B cell (primary cell): Measurements from ENCODE around the gene DNM2. TPM values are rescaled to one million over a fixed set of nuclear protein-coding genes. Genes with fewer than 3 reads are reported as not detected.

Experiments used
- ATAC-seq: fragments of 200-7000 bp; cut with Tn5 transposase; one replicate; pipeline ENCODE4 v1.10.0; 2021; ENCODE audit warnings: low read depth, mild to moderate bottlenecking, moderate number of reproducible peaks, moderate library complexity
- CTCF ChIA-PET: fragments of 350-600 bp; sonication (Branson Sonifier 250); formaldehyde crosslinking; loops from one replicate; lab custom pipeline; 2021; ENCODE audit warnings: antibody characterized with exemption, inconsistent platforms; lab: Charles Lee
- POLR2A ChIA-PET: fragments of 350-600 bp; sonication (Branson Sonifier 250); formaldehyde crosslinking; loops from one replicate; lab custom pipeline; 2021; ENCODE audit warnings: antibody characterized with exemption; lab: Charles Lee
- DNase-seq: peaks from one replicate; pipeline ENCODE4 v3.0.0; 2013
- H2AFZ ChIP-seq: 2 replicates; pipeline ENCODE4 v1.6.1; 2012; ENCODE audit warnings: mild to moderate bottlenecking, low read depth, low read length; ENCODE audit not compliant: insufficient read depth, poor library complexity, severe bottlenecking
- H3K27ac ChIP-seq, 2 donors: 1 replicate in 1 of 2; 2 replicates in 1 of 2; pipeline ENCODE4 v1.5.1; 2012 to 2013; ENCODE audit warnings: low read length in 2 of 2, mild to moderate bottlenecking in 2 of 2, moderate library complexity in 1 of 2
- H3K27me3 ChIP-seq, 4 experiments: fragments of 200-600 bp in 1 of 4; sonication (generic) in 1 of 4; replicated peaks in 1 of 4; 1 replicate in 2 of 4; 2 replicates in 2 of 4; pipeline versions ENCODE4 v1.6.1 to v1.7.0; 2013 to 2016; ENCODE audit warnings: low read length in 3 of 4, mild to moderate bottlenecking in 2 of 4, mixed read lengths in 1 of 4, moderate library complexity in 1 of 4; ENCODE audit not compliant: insufficient read depth in 4 of 4, control insufficient read depth in 3 of 4; ENCODE audit errors: control extremely low read depth in 1 of 4
- H3K36me3 ChIP-seq, 2 experiments: replicated peaks in 1 of 2; 1 replicate in 1 of 2; 2 replicates in 1 of 2; pipeline versions ENCODE4 v1.6.1 to v1.7.1; 2013; ENCODE audit warnings: low read length in 1 of 2; ENCODE audit not compliant: insufficient read depth in 2 of 2, control insufficient read depth in 1 of 2; ENCODE audit errors: control extremely low read depth in 1 of 2, extremely low read depth in 1 of 2
- H3K4me1 ChIP-seq, 2 donors: fragments of 200-600 bp in 1 of 2; sonication (generic) in 1 of 2; 1 replicate in 1 of 2; 2 replicates in 1 of 2; pipeline versions ENCODE4 v1.5.1 to v1.6.1; 2013 to 2017; ENCODE audit warnings: low read length in 2 of 2; ENCODE audit not compliant: control insufficient read depth in 2 of 2, insufficient read depth in 2 of 2
- H3K4me2 ChIP-seq: replicated peaks from 2 replicates; pipeline ENCODE3; 2012; ENCODE audit warnings: mild to moderate bottlenecking, low read depth, low read length; ENCODE audit not compliant: poor library complexity, severe bottlenecking
- H3K4me3 ChIP-seq, 5 experiments: fragments of 200-600 bp in 1 of 5; sonication (generic) in 1 of 5; 1 replicate in 3 of 5; 2 replicates in 2 of 5; pipeline versions ENCODE4 v1.5.1 to v1.7.0; 2011 to 2016; ENCODE audit warnings: low read length in 4 of 5, mild to moderate bottlenecking in 4 of 5, low read depth in 2 of 5, control low read depth in 1 of 5, moderate library complexity in 1 of 5; ENCODE audit not compliant: insufficient read depth in 1 of 5; ENCODE audit errors: control extremely low read depth in 1 of 5, extremely low read depth in 1 of 5
- H3K79me2 ChIP-seq: fragments of 200-600 bp; sonication (generic); one replicate; pipeline ENCODE4 v1.6.0; 2016; ENCODE audit warnings: low read length; ENCODE audit not compliant: control insufficient read depth, insufficient read depth
- H3K9ac ChIP-seq: fragments of 200-600 bp; sonication (generic); 2 replicates; pipeline ENCODE4 v1.6.1; 2017; ENCODE audit warnings: mild to moderate bottlenecking, low read length, moderate library complexity
- H3K9me3 ChIP-seq, 3 donors: one replicate each; pipeline versions ENCODE4 v1.6.1 to v1.7.1; 2013; ENCODE audit warnings: low read length in 2 of 3; ENCODE audit not compliant: control insufficient read depth in 2 of 3, insufficient read depth in 1 of 3; ENCODE audit errors: control extremely low read depth in 1 of 3
- H4K20me1 ChIP-seq: 2 replicates; pipeline ENCODE4 v1.6.0; 2012; ENCODE audit warnings: mild to moderate bottlenecking, low read length; ENCODE audit not compliant: insufficient read depth, control insufficient read depth, poor library complexity, severe bottlenecking
- H3K27ac Mint-ChIP-seq: one replicate; pipeline ENCODE4 v1.8.0; 2021; ENCODE audit warnings: mixed read lengths
- H3K27me3 Mint-ChIP-seq: one replicate; pipeline ENCODE4 v1.8.0; 2021; ENCODE audit warnings: mixed read lengths
- H3K4me1 Mint-ChIP-seq: one replicate; pipeline ENCODE4 v1.8.0; 2021; ENCODE audit warnings: mixed read lengths
- H3K4me3 Mint-ChIP-seq: one replicate; pipeline ENCODE4 v1.8.0; 2021; ENCODE audit warnings: mixed read lengths
- H3K9me3 Mint-ChIP-seq: one replicate; pipeline ENCODE4 v1.8.0; 2022; ENCODE audit warnings: mixed read lengths; ENCODE audit not compliant: insufficient read depth
- CTCF ChIP-seq: fragments of 200-600 bp; IDR thresholded peaks from one replicate; pipeline ENCODE4 v1.8.0; 2022; ENCODE audit warnings: antibody characterized with exemption, mild to moderate bottlenecking
- EZH2 ChIP-seq: IDR thresholded peaks from 2 replicates; pipeline ENCODE4 v1.6.1; 2012; ENCODE audit warnings: borderline replicate concordance, low read depth, mild to moderate bottlenecking, moderate library complexity, low read length; ENCODE audit not compliant: insufficient read depth, poor library complexity, severe bottlenecking
- WGBS: methylation state at CpG from one replicate; pipeline ENCODE4 v1.1.5; 2013; ENCODE audit warnings: missing lambda C conversion rate; ENCODE audit not compliant: insufficient coverage; 5-methylcytosine and 5-hydroxymethylcytosine counted together
- intact Hi-C: fragments of 100-400 bp; cut with micrococcal nuclease; formaldehyde crosslinking; loops from one replicate; pipeline ENCODE4 v1.10.0; 2022
- polyA plus RNA-seq: library from polyadenylated mRNA; depleted of rRNA; stranded (reverse); fragments of >200 nt; gene quantifications from 2 replicates; pipeline ENCODE4 v1.2.3, GENCODE V29; 2012
- total RNA-seq, 2 donors: library from RNA; stranded (reverse); fragments of 120-200 nt in 1 of 2; gene quantifications; 1 replicate in 1 of 2; 2 replicates in 1 of 2; pipeline versions ENCODE4 v1.2.3 to v1.2.4, GENCODE V29; 2013 to 2022

DNM2 gene
- total and polyA plus RNA-seq, 2 donors (not counting 1 experiment from before 2014, with no cell fraction given) = 163 to 353 TPM

GRCh38 chr19:10802479-10802878 is 84.6 kb downstream of the DNM2 start:
- Mint-ChIP-seq H3K27me3 (no peaks in the 10 kb centered on the region), H3K4me3 (no peak overlapping the region), H3K9me3 (no peaks in the 10 kb centered on the region), H3K4me1 (peaks cover 9% of the 10 kb centered on the region), H3K27ac (no peak overlapping the region)
- Histone ChIP-seq H4K20me1 (peaks cover 8% of the 10 kb centered on the region), H3K79me2 (peaks cover 27% of the 10 kb centered on the region), H3K9ac (no peak overlapping the region), H3K4me1 (peaks cover 0 to 7% of the 10 kb centered on the region in 2 donors), H3K4me3 (no peak overlapping the region), H2AFZ (no peak overlapping the region), H3K4me2 (no peak overlapping the region), H3K27ac (no peak overlapping the region), H3K36me3 (peaks cover 10 to 73% of the 10 kb centered on the region in 2 experiments), H3K27me3 (no peaks in the 10 kb centered on the region), H3K9me3 (no peaks in the 10 kb centered on the region)
- ATAC-seq (no peak), DNase-seq (no peak)
- POLR2A ChIA-PET = interaction anchor here (0.5 kb wide), 1 partner anchor 172 kb away, joined by 3 read pairs; no protein-coding TSS in a partner anchor
- CTCF ChIA-PET = interaction anchor here (1.2 kb wide), 1 partner anchor 103 kb away, joined by 3 read pairs; no protein-coding TSS in a partner anchor
- 93% methylated on average over 5 of the region's 5 CpGs for WGBS
- intact Hi-C loops = no loop called here
- no peak for TF ChIP-seq CTCF
- no peak for TF ChIP-seq EZH2

GRCh38 chr19:10803252-10803651 is 85.4 kb downstream of the DNM2 start:
- Histone ChIP-seq H2AFZ (no peak overlapping the region), H3K9me3 (no peaks in the 10 kb centered on the region), H3K27ac (no peak overlapping the region), H3K36me3 (peaks cover 10 to 67% of the 10 kb centered on the region in 2 experiments), H3K9ac (no peak overlapping the region), H3K4me2 (no peak overlapping the region), H4K20me1 (peaks cover 8% of the 10 kb centered on the region), H3K27me3 (no peaks in the 10 kb centered on the region), H3K4me1 (no peaks in the 10 kb centered on the region), H3K4me3 (no peak overlapping the region), H3K79me2 (peaks cover 27% of the 10 kb centered on the region)
- ChIA-PET POLR2A (interaction anchor here (0.5 to 0.6 kb wide), 2 partner anchors 171 to 753 kb away, joined by 3 read pairs; no protein-coding TSS in a partner anchor), CTCF (interaction anchor here (1.2 kb wide), 1 partner anchor 104 kb away, joined by 3 read pairs; no protein-coding TSS in a partner anchor)
- Mint-ChIP-seq H3K27ac (no peak overlapping the region), H3K4me3 (no peak overlapping the region), H3K27me3 (no peaks in the 10 kb centered on the region), H3K9me3 (no peaks in the 10 kb centered on the region), H3K4me1 (peaks cover 1% of the 10 kb centered on the region)
- DNase-seq (no peak), ATAC-seq (no peak)
- intact Hi-C loops = no loop called here
- TF ChIP-seq CTCF (no peak), EZH2 (no peak)
- WGBS = 100% methylated on average over 3 of the region's 9 CpGs
